A549 treated with ZK216348 at 1 μM for 4 hours (cell line): ENCODE data around the gene OR52I2. TPM values are rescaled to one million over a fixed set of nuclear protein-coding genes. Genes with fewer than 3 reads are reported as not detected.

Experiments
- total RNA-seq: library from RNA; stranded (reverse); fragments of 200-300 nt; extraction: Qiagen RNA extraction; gene quantifications from 5 replicates; pipeline ENCODE4 v1.2.3, GENCODE V29; 2022; ENCODE audit warnings: low read depth

OR52I2 gene
- total RNA-seq = not detected in 5 replicates

DNA sequence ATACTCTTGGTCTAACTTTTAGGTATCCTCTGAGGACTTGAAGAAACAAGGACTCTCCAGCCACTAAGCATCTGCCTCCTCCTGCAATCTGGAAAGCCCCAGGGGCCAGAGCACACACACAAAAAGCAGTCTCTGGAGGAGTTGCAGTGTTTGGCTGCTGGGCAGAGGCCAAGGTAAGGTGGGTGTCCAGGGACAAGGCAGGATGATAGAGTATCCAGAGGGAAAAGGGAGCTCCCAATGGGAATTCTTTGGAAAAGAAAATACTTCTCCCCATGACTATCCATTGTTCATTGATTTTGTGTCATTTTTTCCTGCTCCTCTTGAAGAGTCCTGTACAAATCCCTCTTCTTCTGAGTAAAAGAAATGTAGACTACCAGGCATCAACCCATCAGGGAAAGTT is at the start of gene OR52I2:
Gene OR52I2, plus strand, starts transcription at position 301 of the 400 bp plus-strand sequence.

DNA sequence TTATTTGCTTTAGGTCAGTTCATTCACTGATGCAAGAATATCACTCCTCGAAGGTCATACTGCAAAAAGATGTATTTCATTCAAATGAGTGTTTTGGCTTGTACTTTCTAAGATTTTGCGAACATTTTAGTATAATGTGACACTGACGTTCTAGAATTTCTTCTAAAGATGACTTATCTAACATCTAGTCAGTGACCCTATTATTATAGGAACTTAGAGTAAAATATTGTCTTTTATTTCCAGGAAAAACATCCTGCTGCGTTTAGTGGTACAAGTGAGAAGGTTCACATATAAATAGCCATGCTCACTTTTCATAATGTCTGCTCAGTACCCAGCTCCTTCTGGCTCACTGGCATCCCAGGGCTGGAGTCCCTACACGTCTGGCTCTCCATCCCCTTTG is 36.7 kb upstream of the OR52I2 start, which contains the start of gene OR52M1:
Gene OR52M1, plus strand, starts transcription at position 301 of the 400 bp plus-strand sequence. Its CDS starts 0 bp downstream, at position 301.

DNA sequence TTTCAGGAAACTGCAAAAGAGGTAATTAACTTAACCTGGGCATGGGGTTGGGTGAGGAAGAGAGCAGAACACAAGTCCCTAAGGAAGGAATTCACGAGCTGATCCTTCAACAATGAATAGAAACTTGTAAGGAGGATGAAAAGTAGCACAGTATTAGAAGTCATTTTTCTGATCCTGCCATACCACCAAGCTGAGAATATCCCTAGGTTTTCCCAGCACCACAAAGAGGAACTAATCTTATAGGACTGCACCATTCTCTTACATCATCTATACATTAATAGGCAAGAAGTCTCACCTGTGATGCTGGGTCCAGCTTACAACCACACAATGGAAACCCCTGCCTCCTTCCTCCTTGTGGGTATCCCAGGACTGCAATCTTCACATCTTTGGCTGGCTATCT is 12.2 kb downstream of the OR52I2 start, which contains the start of gene OR52I1:
Gene OR52I1, plus strand, starts transcription at position 301 of the 400 bp plus-strand sequence. Its CDS starts 0 bp downstream, at position 301.

DNA sequence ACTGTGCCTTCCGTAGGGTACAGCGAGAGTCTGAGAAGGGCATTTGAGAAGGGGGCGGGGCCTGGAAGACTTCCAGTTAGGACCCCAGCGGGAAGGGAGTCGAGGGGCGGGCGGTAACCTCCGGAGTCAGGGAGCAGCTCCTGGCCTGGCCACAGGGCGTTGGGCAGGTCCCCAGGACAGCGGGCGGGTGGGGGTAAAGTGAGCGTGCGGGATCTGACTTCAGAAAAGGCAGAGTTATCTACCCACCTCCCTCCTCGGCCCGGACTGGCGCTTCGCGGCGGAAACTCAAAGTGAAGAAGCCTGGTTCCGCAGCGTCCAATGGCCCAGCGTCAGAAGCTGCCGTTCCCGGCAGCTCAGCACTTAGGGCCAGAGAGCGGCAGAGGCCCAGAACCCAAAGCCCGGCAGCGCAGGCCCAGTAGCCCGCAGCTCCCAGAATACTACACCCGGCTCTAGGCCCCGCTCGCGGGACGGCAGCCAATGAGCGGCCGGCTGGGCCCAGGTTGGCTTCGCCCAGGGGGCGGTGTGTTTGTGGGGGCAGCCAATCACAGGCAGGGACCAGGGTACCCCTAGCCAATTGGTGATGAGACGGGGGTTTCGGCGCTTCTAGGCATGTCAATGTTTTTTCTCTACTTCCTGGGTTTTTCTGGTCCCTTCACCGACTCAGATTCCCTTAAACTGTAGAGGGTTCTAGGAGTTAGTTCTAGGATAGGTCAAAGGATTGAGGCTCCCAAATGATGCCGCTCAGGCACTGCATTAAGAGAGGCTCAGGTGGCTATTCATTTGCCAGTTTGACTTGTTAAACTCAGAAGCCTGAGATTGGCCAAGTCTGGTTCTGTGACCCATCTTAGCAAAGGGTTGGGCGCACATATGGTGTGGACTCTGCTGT is 26.5 kb downstream of the OR52I2 start, which contains the start of gene TRIM68:
Gene TRIM68, minus strand, starts transcription at position 451 of the 886 bp plus-strand sequence. CDS start 2,727 bp downstream, outside the sequence.

DNA sequence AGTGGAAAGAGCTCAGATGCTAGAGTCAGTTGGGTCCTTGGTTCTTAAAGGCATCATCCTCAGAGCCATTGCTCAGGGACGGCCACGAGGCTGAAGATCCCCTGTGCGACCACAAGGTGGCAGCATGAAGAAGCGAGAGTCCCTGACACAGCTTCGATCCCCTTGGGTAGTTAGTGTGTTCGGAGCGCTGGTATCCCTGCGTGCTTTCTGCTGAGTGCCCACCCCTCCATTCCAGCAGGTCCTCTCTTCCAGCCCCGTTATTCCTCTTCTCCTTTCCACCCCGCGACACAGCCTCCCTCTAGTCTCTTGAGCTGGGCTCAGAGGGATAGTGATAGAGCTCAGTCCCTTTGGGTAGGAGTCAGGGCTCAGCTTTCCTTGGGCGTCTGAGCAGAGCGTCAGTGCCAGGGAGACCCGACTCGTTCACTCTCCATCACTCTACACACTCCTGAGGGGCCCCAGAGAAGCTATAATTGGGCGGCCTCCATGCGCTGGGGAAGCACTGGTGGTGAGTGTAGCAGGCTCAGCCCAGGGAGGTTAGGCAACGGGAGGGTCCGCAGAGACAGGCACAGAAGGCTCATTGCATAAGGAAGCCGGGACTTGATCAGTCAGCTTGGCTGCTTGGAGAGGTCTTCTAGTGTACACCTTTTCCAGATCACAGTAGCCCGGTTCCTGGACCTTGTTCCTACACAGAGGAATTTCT is 55.6 kb downstream of the OR52I2 start, which contains the start of gene OR51D1:
Gene OR51D1, plus strand, starts transcription at position 516 of the 700 bp plus-strand sequence. CDS start 2,314 bp downstream, outside the sequence.

Other genes starting within 250 kb of the OR52I2 start
- not detected in 5 replicates for gene OR52B4, start 213.4 kb upstream of the OR52I2 start, total RNA-seq
- 20.5 to 26.1 TPM (median 23.1 TPM) in 5 replicates for gene TRIM21, start 188.0 kb upstream of the OR52I2 start, total RNA-seq
- gene OR52K2, start 132.4 kb upstream of the OR52I2 start, total RNA-seq = not detected in 5 replicates
- not detected in 5 replicates for gene OR52K1, start 99.1 kb upstream of the OR52I2 start, total RNA-seq
- gene OR52M1, start 36.6 kb upstream of the OR52I2 start, total RNA-seq = not detected in 5 replicates
- not detected in 5 replicates for gene OR52I1, start 12.3 kb downstream of the OR52I2 start, total RNA-seq
- 8.2 to 10.8 TPM (median 9.7 TPM) in 5 replicates for gene TRIM68, start 26.5 kb downstream of the OR52I2 start, total RNA-seq
- not detected in 5 replicates for gene OR51D1, start 55.7 kb downstream of the OR52I2 start, total RNA-seq
- gene OR51E1, start 62.2 kb downstream of the OR52I2 start, total RNA-seq = not detected in 5 replicates
- gene OR51E2, start 116.1 kb downstream of the OR52I2 start, total RNA-seq = not detected in 5 replicates
- gene MMP26, start 123.0 kb downstream of the OR52I2 start, total RNA-seq = not detected in 5 replicates
- gene OR51F1, start 188.2 kb downstream of the OR52I2 start, total RNA-seq = not detected in 5 replicates
- not detected in 5 replicates for gene OR52R1, start 222.6 kb downstream of the OR52I2 start, total RNA-seq
- gene OR51F2, start 239.6 kb downstream of the OR52I2 start, total RNA-seq = not detected in 5 replicates